NCI-H1436 treated with DMSO at 0.1 percent for 48 hours (cell line): Measurements from ENCODE around the gene SNX6.
"Not testable (repeated sequence)": the region's sequence is repeated elsewhere in the genome, so short reads cannot be mapped to it uniquely, and the experiment has no call there.

Experiments used
- DNase-seq: peaks from one replicate; lab custom pipeline; 2025; lab: John Stamatoyannopoulos, UW

The SNX6 gene

GRCh38 chr14:34521071-34521470, 108.9 kb downstream of the SNX6 start:
- DNase-seq: not testable (repeated sequence)

GRCh38 chr14:34520304-34520970, 109.5 kb downstream of the SNX6 start:
- not testable (repeated sequence) for DNase-seq
